Measurements from ENCODE around the gene TUT1. TPM values are rescaled to one million over a fixed set of nuclear protein-coding genes. Genes with fewer than 3 reads are reported as not detected.
"Not testable (repeated sequence)": the region's sequence is repeated elsewhere in the genome, so short reads cannot be mapped to it uniquely, and the experiment has no call there.

TUT1 gene
- total RNA-seq, 1 donor from 2014 or later, result 8.1 TPM

DNA sequence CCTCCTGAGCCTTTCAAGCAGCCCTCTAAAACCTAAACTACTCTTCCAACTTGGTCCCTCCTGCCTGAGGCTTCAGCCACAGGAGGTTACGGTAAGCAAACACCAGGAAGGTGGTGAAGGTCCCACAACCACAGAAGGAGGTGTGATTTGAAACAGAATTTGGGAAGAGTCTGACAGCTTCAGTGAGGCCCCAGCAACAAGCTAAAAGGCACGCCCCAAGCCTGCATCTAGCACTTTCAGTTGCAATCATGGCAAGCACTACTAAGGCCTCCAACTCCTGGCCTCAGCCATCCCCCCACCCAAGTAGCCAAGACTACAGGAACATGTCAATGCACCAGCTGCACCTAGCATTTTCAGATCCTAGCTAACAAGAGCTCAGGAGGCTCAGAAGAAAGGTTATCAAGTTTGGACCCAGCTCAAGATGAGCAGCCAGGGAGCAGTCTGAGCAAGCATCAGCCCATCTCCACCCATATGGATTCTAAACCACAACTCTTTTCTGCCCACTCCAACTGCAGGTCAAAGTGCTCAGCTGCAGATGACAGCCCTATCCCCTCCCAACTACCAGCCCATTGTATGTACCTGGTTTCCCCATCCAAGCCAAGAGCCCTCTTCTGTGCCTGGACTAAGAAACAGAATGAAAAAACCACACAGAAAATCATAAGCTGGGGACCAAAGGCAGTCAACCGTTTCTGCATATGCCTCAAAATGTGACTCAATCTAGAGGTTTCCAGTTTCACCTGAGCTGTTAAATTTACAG, 34.3 kb downstream of the TUT1 start:
- DNase-seq (ENCODE audit: low read depth), result no peak

- DNase-seq (ENCODE audit: low read depth), result peak; percentile 98
Observed at GRCh38 chr11:62556108-62556874, 35.0 kb downstream of the TUT1 start.

GRCh38 chr11:62555464-62556107, 35.7 kb downstream of the TUT1 start:
- peak; percentile 95 for DNase-seq (ENCODE audit: low read depth)

DNA sequence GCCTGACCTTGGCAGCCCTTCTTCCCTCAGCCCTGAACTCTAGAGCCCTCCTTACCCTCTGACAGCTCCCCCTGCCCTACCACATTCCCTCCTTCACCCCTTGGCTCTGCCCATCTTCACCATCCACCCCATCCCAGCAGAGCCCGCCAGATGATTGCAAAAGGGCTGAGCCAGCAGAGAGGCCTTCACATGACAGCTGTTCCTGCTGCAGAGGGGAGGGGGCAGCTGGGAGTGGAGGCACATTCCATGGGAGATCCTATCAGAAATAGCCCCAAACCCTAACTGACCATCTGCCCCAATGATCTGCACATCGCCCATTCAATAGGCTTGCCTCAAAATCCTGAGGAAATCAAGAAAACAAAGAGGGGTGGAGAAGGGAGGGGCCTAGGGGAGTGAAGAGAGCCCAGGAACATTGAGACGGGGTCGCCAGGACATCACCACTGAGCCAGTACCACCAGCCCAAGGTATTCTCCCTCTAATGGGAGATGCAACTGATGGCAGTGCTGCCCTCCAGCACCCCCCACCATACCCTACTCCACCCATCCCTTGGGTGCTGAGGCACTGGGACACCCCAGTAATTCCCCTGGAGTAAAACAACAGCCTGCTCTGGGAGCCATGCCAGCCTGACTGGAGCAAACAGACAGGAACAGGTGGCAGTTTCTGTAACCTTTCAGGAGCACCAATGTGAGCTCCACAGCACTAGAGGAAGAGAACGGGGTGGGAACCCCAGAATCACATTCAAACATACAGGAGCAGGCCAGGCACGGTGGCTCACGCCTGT, 36.7 kb downstream of the TUT1 start:
- DNase-seq (ENCODE audit: low read depth), result peak; percentile 94

DNA sequence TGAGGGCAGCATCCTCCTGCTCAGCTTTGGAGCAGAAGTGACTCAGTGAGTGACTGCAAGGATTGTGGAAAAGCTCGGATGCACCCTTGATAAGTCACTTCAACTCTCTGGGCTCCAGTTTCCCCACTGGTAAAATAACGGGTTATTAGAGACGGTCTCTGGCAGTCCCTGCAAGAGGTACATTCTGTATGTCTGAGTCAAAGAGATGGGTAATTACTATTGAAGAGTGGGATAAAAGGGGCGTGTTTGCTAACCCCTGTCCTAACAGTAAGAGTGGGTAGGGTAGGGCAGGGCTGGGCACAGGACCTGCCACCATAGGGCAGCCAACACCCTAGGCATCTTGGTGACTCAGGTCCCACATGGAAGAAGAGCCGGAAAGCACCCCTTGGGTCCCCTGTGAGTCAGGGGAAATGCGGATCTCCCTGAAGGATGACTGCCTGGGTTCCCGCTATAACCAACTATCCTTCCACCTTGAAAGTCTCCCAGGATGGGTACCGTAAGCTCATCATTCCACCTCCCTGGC, 37.4 kb downstream of the TUT1 start:
- no peak for DNase-seq (ENCODE audit: low read depth)

- peak; percentile 96 for DNase-seq (ENCODE audit: low read depth)
Observed at GRCh38 chr11:62553080-62553838, 38.1 kb downstream of the TUT1 start.

DNA sequence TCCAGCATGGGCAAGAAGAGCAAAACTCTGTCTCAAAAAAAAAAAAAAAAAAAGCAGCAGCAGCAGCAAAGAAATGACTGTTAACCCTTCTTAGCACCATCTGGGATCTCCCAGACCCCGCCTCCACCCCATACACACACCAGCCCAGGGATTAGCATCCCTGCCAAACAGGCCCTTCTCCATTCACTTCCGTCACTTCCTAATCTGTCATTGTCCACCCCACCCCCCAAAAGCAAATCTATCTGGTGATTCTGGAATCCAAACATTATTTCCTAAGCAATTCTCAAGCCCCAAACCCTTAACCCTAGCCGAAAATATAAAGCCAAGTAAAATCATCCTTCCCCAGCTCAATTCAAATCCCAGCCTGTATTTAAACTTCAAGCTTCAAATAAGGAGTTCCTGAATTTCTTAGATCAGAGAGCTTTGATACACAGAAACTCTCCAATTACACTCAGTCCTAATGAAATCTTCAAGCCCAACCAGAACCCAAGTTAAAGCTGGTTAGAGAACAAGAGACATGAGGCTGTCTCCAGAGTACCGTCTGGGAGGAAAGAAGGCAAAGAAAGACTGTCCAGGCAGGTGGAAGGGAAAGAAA, 38.7 kb downstream of the TUT1 start:
- peak; percentile 53 for DNase-seq (ENCODE audit: low read depth)

DNA sequence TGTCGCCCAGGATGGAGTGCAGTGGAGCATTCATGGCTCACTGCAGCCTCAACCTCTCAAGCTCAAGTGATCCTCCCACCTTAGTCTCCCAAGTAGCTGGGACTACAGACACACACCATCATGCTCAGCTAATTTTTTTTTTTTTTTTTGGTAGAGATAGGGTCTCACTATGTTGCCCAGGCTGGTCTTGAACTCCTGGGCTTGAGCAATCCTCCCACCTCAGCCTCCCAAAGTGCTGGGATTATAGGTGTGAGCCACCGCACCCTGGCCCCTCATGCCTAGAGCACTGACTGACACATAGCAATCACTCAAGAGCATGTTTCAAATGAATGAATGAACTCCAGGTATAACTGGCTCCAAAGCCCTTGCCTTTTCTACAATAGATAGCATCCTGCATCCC, 40.8 kb downstream of the TUT1 start:
- not testable (repeated sequence) for DNase-seq (ENCODE audit: low read depth)

DNA sequence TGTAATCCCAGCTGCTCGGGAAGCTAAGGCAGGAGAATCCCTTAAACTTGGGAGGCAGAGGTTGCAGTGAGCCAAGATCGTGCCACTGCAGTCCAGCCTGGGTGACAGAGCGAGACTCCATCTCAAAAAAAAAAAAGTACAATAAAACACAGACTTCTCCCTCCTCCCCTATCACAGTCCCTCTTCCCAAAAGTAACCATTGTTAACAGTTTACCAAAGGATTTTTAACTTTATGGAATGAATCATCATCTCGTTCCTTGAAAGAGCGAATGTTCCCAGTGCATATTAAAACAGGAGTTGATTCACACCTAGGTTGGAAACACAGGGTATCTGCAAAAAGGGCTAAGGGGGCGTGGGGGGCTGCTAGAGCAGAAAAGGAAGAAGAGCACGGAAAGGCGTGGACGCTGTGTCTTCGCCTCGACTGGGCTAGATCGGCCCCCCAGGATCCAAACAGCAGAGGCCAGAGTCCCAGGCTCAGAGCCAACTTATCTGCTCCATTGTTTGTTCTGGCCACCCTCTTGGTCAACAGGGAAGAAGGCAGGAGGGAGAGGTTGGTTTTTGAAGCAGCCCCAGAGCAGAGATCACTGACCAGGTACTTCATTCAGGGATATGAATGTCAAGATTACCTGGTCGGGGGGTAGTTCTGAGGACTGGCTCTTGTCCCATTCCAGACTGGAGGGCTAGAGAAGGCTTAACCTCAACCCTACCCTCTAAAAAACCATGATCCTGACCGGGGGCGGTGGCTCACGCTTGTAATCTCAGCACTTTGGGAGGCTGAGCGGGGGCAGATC, 42.6 kb downstream of the TUT1 start:
- no peak for DNase-seq (ENCODE audit: low read depth)

GRCh38 chr11:62547691-62548281, 43.5 kb downstream of the TUT1 start:
- peak; percentile 61 for DNase-seq (ENCODE audit: low read depth)

DNA sequence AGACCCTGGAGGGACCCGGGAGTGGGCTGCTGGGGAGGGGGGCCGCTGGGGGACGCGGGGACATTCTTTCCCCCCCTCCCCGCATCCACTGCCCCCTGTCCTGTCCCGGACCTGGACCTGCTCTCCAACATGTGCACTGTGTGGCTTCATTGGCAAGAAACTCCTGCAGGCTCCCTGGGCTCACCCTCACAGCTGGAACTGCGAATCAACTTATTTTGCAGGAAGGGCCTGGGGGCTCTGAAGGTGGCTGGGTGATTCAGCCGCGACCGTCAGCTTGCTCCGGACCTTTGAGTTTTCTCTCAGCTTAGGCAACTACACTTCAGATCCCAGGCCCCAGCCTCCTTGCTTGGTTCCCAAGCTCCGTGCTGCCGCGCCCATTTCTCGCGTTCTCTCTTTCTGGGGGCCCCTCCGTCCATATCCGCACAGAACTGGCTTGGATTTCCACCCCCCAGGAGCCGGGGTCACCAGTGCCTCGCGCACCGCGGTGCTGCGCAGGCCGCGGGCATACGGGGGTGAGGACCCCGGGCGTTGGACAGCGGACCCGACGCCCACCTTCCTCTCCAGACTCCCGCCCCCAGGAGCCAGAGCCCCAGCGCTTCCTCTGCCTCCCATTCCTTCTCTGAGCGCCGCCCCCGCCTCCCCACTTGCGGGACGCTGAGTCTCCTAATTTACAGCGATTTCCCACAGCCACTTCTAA, 44.2 kb downstream of the TUT1 start:
- DNase-seq (ENCODE audit: low read depth), result no peak

GRCh38 chr11:62546244-62546928, 44.9 kb downstream of the TUT1 start, which contains the start of gene AHNAK:
Gene AHNAK, minus strand, starts transcription at chr11:62546806. Its CDS starts 10,708 bp downstream, at chr11:62536098.
- peak; percentile 73 for DNase-seq (ENCODE audit: low read depth)

GRCh38 chr11:62545437-62546243, 45.7 kb downstream of the TUT1 start:
- DNase-seq (ENCODE audit: low read depth), result peak; percentile 94

GRCh38 chr11:62544581-62545436, 46.5 kb downstream of the TUT1 start:
- peak; percentile 44 for DNase-seq (ENCODE audit: low read depth)

- no peak for DNase-seq (ENCODE audit: low read depth)
Observed at GRCh38 chr11:62543680-62544444, 47.5 kb downstream of the TUT1 start.
